GM23248 (cell line): ENCODE results near the gene NXPH4. TPM values are rescaled to one million over a fixed set of nuclear protein-coding genes. Genes with fewer than 3 reads are reported as not detected.
A peak's percentile ranks its signal among the peaks of the same experiment; 100 is the strongest.

ENCODE experiments used
- DNase-seq: peaks from one replicate; pipeline ENCODE4 v3.0.0-alpha.2; 2015
- H2AFZ ChIP-seq: fragments of 200-600 bp; sonication (generic); 2 replicates; pipeline ENCODE4 v1.6.1; 2016; ENCODE audit warnings: antibody characterized with exemption
- H3F3A ChIP-seq: fragments of 200-600 bp; sonication (generic); 2 replicates; pipeline ENCODE4 v1.6.1; 2016; ENCODE audit warnings: mild to moderate bottlenecking, antibody characterized with exemption, mixed run types; ENCODE audit not compliant: insufficient read depth
- H3K27ac ChIP-seq: fragments of 200-600 bp; sonication (generic); 2 replicates; pipeline ENCODE4 v1.5.1; 2016; ENCODE audit warnings: mild to moderate bottlenecking
- H3K27me3 ChIP-seq: fragments of 200-600 bp; sonication (generic); replicated peaks from 2 replicates; pipeline ENCODE4 v1.6.1; 2016; ENCODE audit warnings: mild to moderate bottlenecking; ENCODE audit not compliant: insufficient read depth
- H3K36me3 ChIP-seq: fragments of 200-600 bp; sonication (generic); 2 replicates; pipeline ENCODE4 v1.6.1; 2016; ENCODE audit warnings: low read depth, mild to moderate bottlenecking
- H3K4me1 ChIP-seq: fragments of 200-600 bp; sonication (generic); 2 replicates; pipeline ENCODE4 v1.6.1; 2016; ENCODE audit warnings: mild to moderate bottlenecking; ENCODE audit not compliant: insufficient read depth
- H3K4me2 ChIP-seq: fragments of 200-600 bp; sonication (generic); one replicate; pipeline ENCODE4 v1.6.1; 2016; ENCODE audit warnings: mild to moderate bottlenecking; ENCODE audit not compliant: unreplicated experiment
- H3K4me3 ChIP-seq: fragments of 200-600 bp; sonication (generic); 2 replicates; pipeline ENCODE4 v1.5.1; 2016; ENCODE audit warnings: mild to moderate bottlenecking
- H3K79me2 ChIP-seq: fragments of 200-600 bp; sonication (generic); 2 replicates; pipeline ENCODE4 v1.6.1; 2016; ENCODE audit warnings: mild to moderate bottlenecking; ENCODE audit not compliant: insufficient read depth
- H3K9ac ChIP-seq: fragments of 200-600 bp; sonication (generic); 2 replicates; pipeline ENCODE4 v1.6.1; 2016; ENCODE audit warnings: mild to moderate bottlenecking
- H3K9me2 ChIP-seq: fragments of 200-600 bp; sonication (generic); 2 replicates; pipeline ENCODE4 v1.6.1; 2016; ENCODE audit warnings: mixed run types, mild to moderate bottlenecking, moderate library complexity; ENCODE audit not compliant: insufficient read depth
- H3K9me3 ChIP-seq: fragments of 200-600 bp; sonication (generic); one replicate; pipeline ENCODE4 v1.6.1; 2017; ENCODE audit warnings: low read depth
- H4K20me1 ChIP-seq: fragments of 200-600 bp; sonication (generic); 2 replicates; pipeline ENCODE4 v1.6.0; 2016; ENCODE audit not compliant: insufficient read depth
- EZH2 ChIP-seq: fragments of 200-600 bp; sonication (generic); IDR thresholded peaks from 2 replicates; pipeline ENCODE4 v1.6.1; 2018; ENCODE audit warnings: antibody characterized with exemption, mild to moderate bottlenecking; ENCODE audit not compliant: insufficient read depth, poor library complexity, severe bottlenecking
- EZH2phosphoT487 ChIP-seq: fragments of 200-600 bp; sonication (generic); IDR thresholded peaks from 2 replicates; pipeline ENCODE4 v1.6.1; 2018; ENCODE audit warnings: antibody characterized with exemption, moderate library complexity, mild to moderate bottlenecking, low read depth; ENCODE audit not compliant: insufficient read depth
- WGBS, 2 experiments: methylation state at CpG; one replicate each; pipeline ENCODE4 v1.1.6; 2015 to 2017; ENCODE audit warnings: low lambda C conversion rate in 2 of 2, low coverage in 1 of 2; ENCODE audit errors: missing lambda C conversion rate in 2 of 2; 5-methylcytosine and 5-hydroxymethylcytosine counted together
- in situ Hi-C: fragments of 300-500 bp; cut with MboI; formaldehyde crosslinking; loops from 2 replicates; pipeline ENCODE4 v1.15.0; 2020
- polyA plus RNA-seq: library from polyadenylated mRNA; unstranded; fragments of >200 nt; fragmentation: Nextera tagmentation; extraction: Ambion mirVana; gene quantifications from 2 replicates; pipeline ENCODE4 v1.2.1, GENCODE V29; 2016
- total RNA-seq: library from RNA; depleted of rRNA; stranded (reverse); fragments of >200 nt; shearing (Covaris generic); gene quantifications from 2 replicates; pipeline ENCODE4 v1.2.3, GENCODE V29; 2014

The NXPH4 gene
- total and polyA plus RNA-seq, 2 experiments from 2014 or later = 5.4 to 5.7 TPM

- Histone ChIP-seq H3K4me3 (no peak overlapping the region), H3K9ac (no peak overlapping the region), H3K4me1 (peaks cover 23% of the 10 kb centered on the region), H2AFZ (no peak overlapping the region), H3K4me2 (peak overlapping the region; percentile 92), H3F3A (peaks cover 14% of the 10 kb centered on the region; the same call in 1 of the 2 replicates), H3K27ac (no peak overlapping the region), H3K27me3 (no peaks in the 10 kb centered on the region), H3K79me2 (no peaks in the 10 kb centered on the region), H3K36me3 (no peaks in the 10 kb centered on the region), H3K9me3 (no peaks in the 10 kb centered on the region), H3K9me2 (no peaks in the 10 kb centered on the region), H4K20me1 (no peaks in the 10 kb centered on the region)
- in situ Hi-C loops = no loop called here
- peak; percentile 21 for DNase-seq
- WGBS, 2 experiments = 7 to 9% methylated on average over 5 to 18 of the region's 18 CpGs
- TF ChIP-seq EZH2phosphoT487 (no peak), EZH2 (no peak)
Observed at GRCh38 chr12:57242329-57242690, 25.7 kb downstream of the NXPH4 start.

- Histone ChIP-seq H3K79me2 (no peaks in the 10 kb centered on the region), H2AFZ (no peak overlapping the region), H3F3A (peaks cover 8% of the 10 kb centered on the region; the same call in 1 of the 2 replicates), H3K36me3 (no peaks in the 10 kb centered on the region), H3K4me1 (peaks cover 23% of the 10 kb centered on the region), H3K9ac (no peak overlapping the region), H3K27me3 (no peaks in the 10 kb centered on the region), H3K9me3 (no peaks in the 10 kb centered on the region), H3K9me2 (no peaks in the 10 kb centered on the region), H3K27ac (no peak overlapping the region), H3K4me2 (peak overlapping the region; percentile 92), H4K20me1 (no peaks in the 10 kb centered on the region), H3K4me3 (peak overlapping the region; percentile 60)
- TF ChIP-seq EZH2 (no peak), EZH2phosphoT487 (no peak)
- DNase-seq = peak; percentile 51
- in situ Hi-C loops = no loop called here
- 5% methylated on average over 38 to 45 of the region's 45 CpGs for WGBS, 2 experiments
Observed at GRCh38 chr12:57242691-57243454, 26.3 kb downstream of the NXPH4 start.

GRCh38 chr12:57243521-57244311 lies 27.1 kb downstream of the NXPH4 start:
- H3K27me3 ChIP-seq = no peaks in the 10 kb centered on the region
- peak overlapping the region; percentile 92 for H3K4me2 ChIP-seq
- H3K9me2 ChIP-seq = no peaks in the 10 kb centered on the region
- in situ Hi-C loops = no loop called here
- H4K20me1 ChIP-seq = no peaks in the 10 kb centered on the region
- DNase-seq = peak; percentile 84
- H3K79me2 ChIP-seq = no peaks in the 10 kb centered on the region
- WGBS, 2 experiments = 11 to 14% methylated on average over 41 of the region's 41 CpGs
- TF ChIP-seq EZH2phosphoT487 (no peak), EZH2 (no peak)
- H3K9ac ChIP-seq = no peak overlapping the region
- H3K36me3 ChIP-seq = no peaks in the 10 kb centered on the region
- H3F3A ChIP-seq = peaks cover 8% of the 10 kb centered on the region; the same call in 1 of the 2 replicates
- H3K9me3 ChIP-seq = no peaks in the 10 kb centered on the region
- H3K4me3 ChIP-seq = peak overlapping the region; percentile 60
- H3K27ac ChIP-seq = no peak overlapping the region
- H3K4me1 ChIP-seq = peaks cover 23% of the 10 kb centered on the region
- H2AFZ ChIP-seq = no peak overlapping the region

- no peak for DNase-seq
- H4K20me1 ChIP-seq = no peaks in the 10 kb centered on the region
- no peaks in the 10 kb centered on the region for H3K27me3 ChIP-seq
- H3K27ac ChIP-seq = no peak overlapping the region
- H2AFZ ChIP-seq = no peak overlapping the region
- H3K79me2 ChIP-seq = no peaks in the 10 kb centered on the region
- in situ Hi-C loops = no loop called here
- H3K9me2 ChIP-seq = no peaks in the 10 kb centered on the region
- 62 to 63% methylated on average over 6 of the region's 6 CpGs for WGBS, 2 experiments
- H3K9ac ChIP-seq = no peak overlapping the region
- H3F3A ChIP-seq = peaks cover 8% of the 10 kb centered on the region; the same call in 1 of the 2 replicates
- no peak overlapping the region for H3K4me2 ChIP-seq
- H3K9me3 ChIP-seq = no peaks in the 10 kb centered on the region
- no peak overlapping the region for H3K4me3 ChIP-seq
- TF ChIP-seq EZH2phosphoT487 (no peak), EZH2 (no peak)
- H3K4me1 ChIP-seq = peaks cover 23% of the 10 kb centered on the region
- H3K36me3 ChIP-seq = no peaks in the 10 kb centered on the region
Observed at GRCh38 chr12:57244312-57244696, 27.7 kb downstream of the NXPH4 start.
